Esophagus muscularis mucosa (tissue), 4 donors: ENCODE measurements around the gene TBC1D14. TPM values are rescaled to one million over a fixed set of nuclear protein-coding genes. Genes with fewer than 3 reads are reported as not detected.
A peak's percentile ranks its signal among the peaks of the same experiment; 100 is the strongest.

Experiments
- DNase-seq: peaks from one replicate; pipeline ENCODE4 v3.0.0-alpha.2; 2017; ENCODE audit errors: extremely low spot score
- H3K27ac ChIP-seq, 4 donors: fragments of 200-600 bp; sonication (generic); replicated peaks in 1 of 4; 1 replicate in 3 of 4; 2 replicates in 1 of 4; pipeline ENCODE4 v1.5.1; 2016 to 2019; ENCODE audit warnings: mild to moderate bottlenecking in 1 of 4
- H3K27me3 ChIP-seq, 4 donors: fragments of 200-600 bp; sonication (generic); one replicate each; pipeline versions ENCODE4 v1.5.1 to v1.6.0; 2016 to 2019
- H3K36me3 ChIP-seq, 4 donors: fragments of 200-600 bp; sonication (generic); one replicate each; pipeline ENCODE4 v1.5.1; 2016 to 2019
- H3K4me1 ChIP-seq, 4 donors: fragments of 200-600 bp; sonication (generic); one replicate each; pipeline ENCODE4 v1.5.1; 2016 to 2019
- H3K4me3 ChIP-seq, 4 donors: fragments of 200-600 bp; sonication (generic); 1 replicate in 2 of 4; 2 replicates in 2 of 4; pipeline ENCODE4 v1.5.1; 2016 to 2019; ENCODE audit warnings: mild to moderate bottlenecking in 4 of 4, moderate library complexity in 1 of 4
- H3K9me3 ChIP-seq, 4 donors: fragments of 200-600 bp; sonication (generic); 1 replicate in 3 of 4; 2 replicates in 1 of 4; pipeline ENCODE4 v1.5.1; 2016 to 2019
- EP300 ChIP-seq: sonication (generic); formaldehyde crosslinking; IDR thresholded peaks from one replicate; pipeline ENCODE4 v1.6.1; 2017; ENCODE audit warnings: antibody characterized with exemption
- POLR2A ChIP-seq: fragments of 450-650 bp; IDR thresholded peaks from one replicate; pipeline ENCODE4 v1.6.1; 2017; ENCODE audit warnings: antibody characterized with exemption, moderate library complexity, mild to moderate bottlenecking, low read depth
- POLR2AphosphoS5 ChIP-seq, 2 donors: sonication (generic); formaldehyde crosslinking; IDR thresholded peaks; one replicate each; pipeline ENCODE4 v1.6.1; 2017; ENCODE audit warnings: antibody characterized with exemption in 2 of 2
- WGBS: methylation state at CpG from one replicate; pipeline ENCODE4 v1.1.5; 2018; 5-methylcytosine and 5-hydroxymethylcytosine counted together
- intact Hi-C: fragments of 100-400 bp; cut with DNase I; formaldehyde crosslinking; loops from one replicate; pipeline ENCODE4 v1.15.1; 2023
- total RNA-seq, 4 donors: library from RNA; depleted of rRNA; stranded (reverse); fragments of >200 nt; gene quantifications; one replicate each; pipeline versions ENCODE4 v1.1.0 to v1.2.1, GENCODE V29; 2016
- TF ChIP-seq, protein P1 (sequence below), 3 experiments: fragments of 200-600 bp in 2 of 3; fragments of 450-650 bp in 1 of 3; sonication (generic) in 2 of 3; IDR thresholded peaks; one replicate each; pipeline ENCODE4 v1.5.1; 2017 to 2019; ENCODE audit warnings: antibody characterized with exemption in 3 of 3, mild to moderate bottlenecking in 2 of 3, moderate library complexity in 1 of 3

The TBC1D14 gene
- total RNA-seq, 4 donors from 2014 or later: 37.0 to 49.4 (median 44.2) TPM

GRCh38 chr4:7052923-7053715 is 143.5 kb downstream of the TBC1D14 start:
- Histone ChIP-seq H3K4me1 (peaks cover 27 to 48% (median 38%) of the 10 kb centered on the region in 4 donors), H3K27ac (peak overlapping the region in 3 of 4 donors; percentile 9 to 46 (median 38)), H3K4me3 (no peak overlapping the region), H3K36me3 (peaks cover 21 to 48% (median 45%) of the 10 kb centered on the region in 4 donors), H3K9me3 (no peaks in the 10 kb centered on the region), H3K27me3 (no peaks in the 10 kb centered on the region)
- 66% methylated on average over 19 of the region's 20 CpGs for WGBS
- TF ChIP-seq, protein P1, sequence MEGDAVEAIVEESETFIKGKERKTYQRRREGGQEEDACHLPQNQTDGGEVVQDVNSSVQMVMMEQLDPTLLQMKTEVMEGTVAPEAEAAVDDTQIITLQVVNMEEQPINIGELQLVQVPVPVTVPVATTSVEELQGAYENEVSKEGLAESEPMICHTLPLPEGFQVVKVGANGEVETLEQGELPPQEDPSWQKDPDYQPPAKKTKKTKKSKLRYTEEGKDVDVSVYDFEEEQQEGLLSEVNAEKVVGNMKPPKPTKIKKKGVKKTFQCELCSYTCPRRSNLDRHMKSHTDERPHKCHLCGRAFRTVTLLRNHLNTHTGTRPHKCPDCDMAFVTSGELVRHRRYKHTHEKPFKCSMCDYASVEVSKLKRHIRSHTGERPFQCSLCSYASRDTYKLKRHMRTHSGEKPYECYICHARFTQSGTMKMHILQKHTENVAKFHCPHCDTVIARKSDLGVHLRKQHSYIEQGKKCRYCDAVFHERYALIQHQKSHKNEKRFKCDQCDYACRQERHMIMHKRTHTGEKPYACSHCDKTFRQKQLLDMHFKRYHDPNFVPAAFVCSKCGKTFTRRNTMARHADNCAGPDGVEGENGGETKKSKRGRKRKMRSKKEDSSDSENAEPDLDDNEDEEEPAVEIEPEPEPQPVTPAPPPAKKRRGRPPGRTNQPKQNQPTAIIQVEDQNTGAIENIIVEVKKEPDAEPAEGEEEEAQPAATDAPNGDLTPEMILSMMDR (IDR thresholded peaks at IDR 0.05): no peak
- no peak for TF ChIP-seq EP300
- no peak for TF ChIP-seq POLR2AphosphoS5 (IDR thresholded peaks at IDR 0.05)
- no peak for TF ChIP-seq POLR2A
- DNase-seq: no peak
- intact Hi-C loops: no loop called here

DNA sequence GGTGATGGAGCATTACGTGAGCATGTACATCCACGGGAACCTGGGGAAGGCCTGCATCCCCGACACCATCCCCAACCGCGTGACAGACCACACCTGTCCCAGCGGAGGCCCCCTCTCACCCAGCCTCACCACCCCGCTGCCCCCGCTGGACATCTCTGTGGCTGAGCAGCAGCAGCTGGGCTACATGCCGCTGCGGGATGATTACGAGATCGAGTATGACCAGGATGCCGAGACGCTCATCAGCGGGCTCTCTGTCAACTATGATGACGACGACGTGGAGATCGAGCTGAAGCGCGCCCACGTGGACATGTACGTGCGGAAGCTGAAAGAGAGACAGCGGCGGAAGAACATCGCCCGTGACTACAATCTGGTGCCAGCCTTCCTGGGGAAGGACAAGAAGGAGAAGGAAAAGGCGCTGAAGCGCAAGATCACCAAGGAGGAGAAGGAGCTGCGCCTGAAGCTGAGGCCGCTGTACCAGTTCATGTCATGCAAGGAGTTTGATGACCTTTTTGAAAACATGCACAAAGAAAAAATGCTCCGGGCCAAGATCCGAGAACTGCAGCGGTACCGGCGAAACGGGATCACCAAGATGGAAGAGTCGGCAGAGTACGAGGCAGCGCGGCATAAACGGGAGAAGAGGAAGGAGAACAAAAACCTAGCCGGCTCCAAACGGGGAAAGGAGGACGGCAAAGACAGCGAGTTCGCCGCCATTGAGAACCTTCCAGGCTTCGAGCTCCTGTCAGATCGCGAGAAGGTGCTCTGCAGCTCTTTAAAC is 144.7 kb downstream of the TBC1D14 start:
- H3K27me3 ChIP-seq: no peaks in the 10 kb centered on the region
- no peak overlapping the region for H3K4me3 ChIP-seq
- no peaks in the 10 kb centered on the region for H3K9me3 ChIP-seq
- no peak overlapping the region for H3K27ac ChIP-seq
- TF ChIP-seq POLR2AphosphoS5 (IDR thresholded peaks at IDR 0.05) (no peak), EP300 (no peak), POLR2A (no peak)
- TF ChIP-seq, protein P1 (IDR thresholded peaks at IDR 0.05): no peak
- peaks cover 21 to 58% (median 51%) of the 10 kb centered on the region in 4 donors for H3K36me3 ChIP-seq
- intact Hi-C loops: no loop called here
- DNase-seq: no peak
- peaks cover 27 to 46% (median 36%) of the 10 kb centered on the region in 4 donors for H3K4me1 ChIP-seq
- WGBS: 96% methylated on average over 45 of the region's 52 CpGs

GRCh38 chr4:7055111-7055989 is 145.7 kb downstream of the TBC1D14 start:
- WGBS: 86% methylated on average over 24 of the region's 31 CpGs
- intact Hi-C loops: no loop called here
- no peaks in the 10 kb centered on the region for H3K9me3 ChIP-seq
- no peaks in the 10 kb centered on the region for H3K27me3 ChIP-seq
- DNase-seq: no peak
- peaks cover 21 to 68% (median 60%) of the 10 kb centered on the region in 4 donors for H3K36me3 ChIP-seq
- TF ChIP-seq EP300: no peak
- TF ChIP-seq, protein P1 (IDR thresholded peaks at IDR 0.05): no peak
- no peak for TF ChIP-seq POLR2A
- no peak for TF ChIP-seq POLR2AphosphoS5 (IDR thresholded peaks at IDR 0.05)
- H3K4me1 ChIP-seq: peaks cover 18 to 35% (median 28%) of the 10 kb centered on the region in 4 donors
- no peak overlapping the region for H3K27ac ChIP-seq
- no peak overlapping the region for H3K4me3 ChIP-seq

DNA sequence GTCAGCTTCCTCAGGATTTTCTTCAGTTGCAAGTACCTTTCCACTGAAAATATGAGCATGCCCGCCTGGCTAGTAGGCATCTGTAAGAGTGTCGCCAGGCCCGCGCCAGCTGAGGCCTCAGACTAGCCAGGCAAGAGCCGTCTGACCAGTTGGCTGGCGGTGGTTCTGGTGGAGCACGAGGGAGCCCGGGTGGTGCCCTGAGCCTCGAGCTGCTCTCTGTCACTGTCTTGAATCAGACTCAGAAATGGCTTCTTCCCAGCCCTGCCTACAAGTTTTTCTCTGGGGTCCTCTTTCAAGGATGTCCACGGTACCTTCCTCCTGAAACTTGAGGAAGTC is 146.3 kb downstream of the TBC1D14 start:
- Histone ChIP-seq H3K9me3 (no peaks in the 10 kb centered on the region), H3K27ac (no peak overlapping the region), H3K4me1 (peaks cover 12 to 29% (median 23%) of the 10 kb centered on the region in 4 donors), H3K27me3 (no peaks in the 10 kb centered on the region), H3K36me3 (peaks cover 24 to 70% (median 66%) of the 10 kb centered on the region in 4 donors), H3K4me3 (no peak overlapping the region)
- WGBS: 92% methylated on average over 10 of the region's 10 CpGs
- intact Hi-C loops: no loop called here
- no peak for DNase-seq
- TF ChIP-seq EP300 (no peak), POLR2A (no peak)
